Retinal pigment epithelial cell (primary cell): ENCODE data around the gene MAP3K9.
A peak's percentile ranks its signal among the peaks of the same experiment; 100 is the strongest.

Source experiments
- DNase-seq: peaks from one replicate; pipeline ENCODE4 v3.0.0-alpha.2; 2010; ENCODE audit warnings: low read depth
- H3K4me3 ChIP-seq: 2 replicates; pipeline ENCODE4 v1.5.1; 2011; ENCODE audit warnings: mild to moderate bottlenecking, low read length, control low read depth, moderate library complexity
- CTCF ChIP-seq: conservative IDR thresholded peaks from 2 replicates; pipeline ENCODE4 v1.5.1; 2011; ENCODE audit warnings: low read depth, low read length, control low read depth, inconsistent platforms

Gene MAP3K9

GRCh38 chr14:70830998-70831781, 21.9 kb upstream of the MAP3K9 start:
- no peak overlapping the region for H3K4me3 ChIP-seq
- DNase-seq, result no peak
- TF ChIP-seq CTCF, result no peak

DNA sequence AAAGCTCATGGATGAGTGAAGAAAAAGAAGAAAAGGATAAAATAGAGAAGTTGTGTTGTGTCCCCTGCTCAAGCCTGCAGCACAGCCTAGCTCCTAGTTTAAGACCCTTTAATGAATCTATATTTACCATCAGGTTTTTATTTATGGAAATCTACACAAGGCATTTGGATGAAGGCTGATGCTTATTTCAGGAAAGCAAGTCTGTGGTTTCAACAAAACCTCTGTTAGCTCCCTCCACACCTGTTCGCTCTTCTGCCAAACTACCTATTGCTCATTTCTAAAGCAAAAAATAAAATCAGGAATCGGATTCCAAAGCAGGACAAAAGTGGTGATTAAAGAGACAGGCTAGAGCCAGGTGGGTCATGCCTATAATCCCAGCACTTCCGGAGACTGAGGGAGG, 18.9 kb upstream of the MAP3K9 start:
- no peak for TF ChIP-seq CTCF
- DNase-seq, result no peak
- H3K4me3 ChIP-seq, result no peak overlapping the region

DNA sequence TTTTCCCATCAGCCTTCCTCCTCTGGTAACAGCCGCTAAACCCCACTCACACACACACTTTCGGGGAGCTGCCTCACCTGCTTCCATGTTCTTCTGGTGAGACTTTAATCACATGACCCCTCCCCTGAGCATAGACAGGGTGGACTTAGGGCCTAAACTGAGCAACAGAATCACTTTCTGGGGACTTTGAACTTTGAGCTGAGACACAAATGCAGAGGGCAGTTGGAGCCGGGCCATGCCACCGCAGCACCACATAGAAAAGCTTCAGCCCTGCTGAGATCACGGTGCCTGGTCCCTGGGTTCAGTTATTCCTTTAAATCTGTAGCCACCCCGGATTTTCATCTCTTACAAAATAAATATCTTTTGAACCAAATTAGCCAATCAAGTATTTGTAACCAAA, 18.4 kb upstream of the MAP3K9 start:
- TF ChIP-seq CTCF, result no peak
- DNase-seq, result no peak
- H3K4me3 ChIP-seq, result no peak overlapping the region

- DNase-seq, result no peak
- TF ChIP-seq CTCF, result peak; percentile 3
- no peak overlapping the region for H3K4me3 ChIP-seq
Measured at GRCh38 chr14:70827347-70827746, 18.0 kb upstream of the MAP3K9 start.

- H3K4me3 ChIP-seq, result no peak overlapping the region
- no peak for TF ChIP-seq CTCF
- DNase-seq, result no peak
Measured at GRCh38 chr14:70823281-70823680, 14.0 kb upstream of the MAP3K9 start.

DNA sequence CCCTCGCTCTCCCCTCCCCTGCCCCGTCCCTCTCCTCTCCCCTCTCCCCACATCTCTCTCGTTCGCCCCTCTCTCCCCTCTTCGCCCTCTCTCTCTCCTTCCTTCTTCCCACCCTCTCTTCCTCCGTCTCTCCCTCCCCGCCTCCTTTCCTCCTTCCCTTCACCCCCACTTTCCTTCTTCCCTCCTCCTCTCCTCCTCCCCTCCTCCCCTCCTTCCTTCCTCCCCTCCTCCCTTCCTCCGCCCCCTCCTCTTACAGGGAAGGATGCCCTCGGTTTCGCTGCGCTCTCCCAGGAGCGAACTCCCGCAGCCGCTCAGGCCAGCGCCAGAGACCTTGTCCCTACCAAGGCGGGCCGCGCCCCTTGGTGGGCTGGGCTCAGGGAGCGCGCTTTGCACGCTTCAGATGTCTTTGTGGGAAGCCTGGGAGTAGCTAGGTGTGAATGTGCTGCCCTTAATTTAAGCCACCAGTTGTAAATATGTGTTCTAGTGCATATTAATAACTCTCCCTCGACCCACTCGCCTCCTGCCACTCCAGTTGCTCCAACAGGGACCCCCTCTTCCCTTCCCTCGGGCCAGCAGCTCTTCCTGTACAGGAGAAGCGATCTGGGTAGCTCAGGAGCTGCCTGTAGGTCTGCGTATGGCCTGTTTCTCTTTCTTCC, 13.3 kb upstream of the MAP3K9 start:
- peak overlapping the region; percentile 59 for H3K4me3 ChIP-seq
- TF ChIP-seq CTCF, result no peak
- DNase-seq, result no peak
